ENCODE results near the gene MDM1. TPM values are rescaled to one million over a fixed set of nuclear protein-coding genes. Genes with fewer than 3 reads are reported as not detected.

Gene MDM1
- total and polyA plus RNA-seq, 4 donors, result 10.5 to 19.6 (median 13.8) TPM

DNA sequence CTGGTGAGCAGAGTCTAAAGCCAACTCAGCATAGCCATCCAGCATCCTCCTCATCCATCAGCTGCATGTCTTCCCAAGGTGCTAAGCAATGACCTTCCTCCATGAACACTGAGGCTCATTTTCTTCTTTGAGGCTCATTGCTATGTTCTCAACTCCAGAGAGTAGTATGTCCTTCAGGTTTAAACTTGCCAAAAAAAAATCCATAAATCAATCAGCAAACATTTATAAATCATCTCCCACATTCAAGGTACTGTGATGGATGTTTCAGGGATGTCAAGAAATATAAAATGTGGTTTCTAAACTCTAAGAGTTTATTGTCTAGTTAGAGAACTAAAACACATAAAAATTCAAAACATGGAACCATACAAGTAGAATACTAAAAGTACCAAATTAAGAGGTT, 29.8 kb upstream of the MDM1 start:
- H3K4me3 ChIP-seq (ENCODE audit: low read length in 2 of 2), result no peak overlapping the region
- no peak for DNase-seq
- H3K9me3 ChIP-seq (ENCODE audit: control insufficient read depth, low read length), result no peaks in the 10 kb centered on the region
- no peaks in the 10 kb centered on the region for H3K4me1 ChIP-seq (ENCODE audit: control insufficient read depth in 1 of 2, insufficient read depth in 2 of 2, low read length in 2 of 2)
- ATAC-seq (ENCODE audit: low FRiP score), result no peak
- intact Hi-C loops (cut with DNase I), result loop anchor here (10.0 kb wide), 2 partner anchors 253 to 443 kb away; partner anchors contain the start of genes MDM2 (in 1 of the 2) and RAP1B (in 1 of the 2)
- H3K27me3 ChIP-seq (ENCODE audit: control insufficient read depth in 1 of 2, insufficient read depth in 2 of 2, low read length in 1 of 2), result no peaks in the 10 kb centered on the region
- no peak overlapping the region for H3K27ac ChIP-seq (ENCODE audit: low read depth in 1 of 2, low read length in 2 of 2)
- H3K36me3 ChIP-seq (ENCODE audit: control insufficient read depth in 1 of 2, insufficient read depth in 2 of 2, low read length in 1 of 2), result no peaks in the 10 kb centered on the region

DNA sequence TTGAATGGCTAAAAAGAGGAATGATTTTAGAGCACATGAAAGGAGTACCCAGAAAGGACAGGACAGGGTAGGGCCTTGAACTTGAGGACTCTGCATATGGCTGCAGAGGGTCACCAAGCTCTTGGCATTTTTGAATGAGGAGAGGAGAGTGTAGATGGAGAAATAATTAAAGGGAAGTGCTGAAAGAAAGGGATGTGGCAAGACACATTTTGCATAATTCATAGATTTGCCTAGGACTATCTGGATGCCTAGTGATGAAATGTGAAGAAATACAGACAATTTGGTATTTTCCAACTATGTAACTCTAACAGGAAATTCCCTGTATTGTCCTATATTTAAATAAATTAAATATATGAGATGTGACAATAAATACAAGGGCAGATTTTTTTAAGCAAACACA, 27.5 kb upstream of the MDM1 start:
- DNase-seq (no peak), ATAC-seq (ENCODE audit: low FRiP score) (no peak)
- no peaks in the 10 kb centered on the region for H3K9me3 ChIP-seq (ENCODE audit: control insufficient read depth, low read length)
- H3K27ac ChIP-seq (ENCODE audit: low read depth in 1 of 2, low read length in 2 of 2), result no peak overlapping the region
- no peaks in the 10 kb centered on the region for H3K36me3 ChIP-seq (ENCODE audit: control insufficient read depth in 1 of 2, insufficient read depth in 2 of 2, low read length in 1 of 2)
- intact Hi-C loops (cut with DNase I), result loop anchor here (5.0 to 10.0 kb wide), 3 partner anchors 255 to 445 kb away; partner anchors contain the start of genes MDM2 (in 1 of the 2), NUP107 (in 1 of the 2) and RAP1B (in 1 of the 2)
- H3K4me3 ChIP-seq (ENCODE audit: low read length in 2 of 2), result no peak overlapping the region
- H3K4me1 ChIP-seq (ENCODE audit: control insufficient read depth in 1 of 2, insufficient read depth in 2 of 2, low read length in 2 of 2), result no peaks in the 10 kb centered on the region
- no peaks in the 10 kb centered on the region for H3K27me3 ChIP-seq (ENCODE audit: control insufficient read depth in 1 of 2, insufficient read depth in 2 of 2, low read length in 1 of 2)

DNA sequence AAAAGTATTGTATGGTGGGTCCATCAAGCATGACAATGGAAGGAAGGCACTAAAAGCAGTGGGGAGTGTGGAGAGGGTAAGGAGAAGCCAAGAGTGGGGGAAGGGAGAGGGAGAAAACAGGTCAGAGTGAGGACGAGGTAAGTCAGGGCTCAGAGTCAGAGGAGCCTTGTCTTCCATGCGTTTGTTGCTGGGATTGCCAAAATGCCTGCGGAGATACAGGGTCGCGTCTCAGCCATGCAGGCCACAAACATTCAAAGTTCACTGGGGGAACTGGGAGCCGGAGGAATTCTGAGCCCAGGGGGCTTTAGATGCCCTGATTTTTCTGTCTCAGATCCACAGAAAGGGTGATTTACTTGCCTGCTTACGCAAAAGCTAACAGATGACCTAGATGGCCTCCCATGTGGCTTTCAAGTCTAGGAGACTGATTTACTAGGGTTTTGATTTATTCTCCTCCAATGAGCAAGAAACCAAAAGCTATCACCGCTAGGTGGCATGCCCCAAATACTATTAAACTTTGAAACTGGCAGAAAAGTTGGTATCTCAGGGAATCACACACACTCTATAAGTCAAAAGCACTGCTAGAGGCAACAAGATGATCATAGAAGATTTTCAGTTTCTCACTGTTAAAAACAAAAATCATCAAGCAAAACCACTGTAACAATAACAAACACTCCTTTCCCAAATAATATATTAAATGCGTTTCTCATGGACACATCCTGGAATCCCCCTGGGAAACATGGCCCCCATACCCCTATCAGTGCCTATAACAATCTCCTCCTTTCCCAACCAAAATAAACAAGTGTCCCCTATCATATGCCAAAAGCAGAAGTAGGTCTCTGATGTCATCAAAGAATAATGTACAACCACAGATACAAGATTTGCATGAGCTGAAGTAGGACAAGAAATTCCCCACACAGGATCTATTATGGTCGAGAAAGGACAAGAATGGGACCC, 26.6 kb upstream of the MDM1 start:
- Histone ChIP-seq H3K36me3 (ENCODE audit: control insufficient read depth in 1 of 2, insufficient read depth in 2 of 2, low read length in 1 of 2) (no peaks in the 10 kb centered on the region), H3K27me3 (ENCODE audit: control insufficient read depth in 1 of 2, insufficient read depth in 2 of 2, low read length in 1 of 2) (no peaks in the 10 kb centered on the region), H3K9me3 (ENCODE audit: control insufficient read depth, low read length) (no peaks in the 10 kb centered on the region), H3K27ac (ENCODE audit: low read depth in 1 of 2, low read length in 2 of 2) (no peak overlapping the region), H3K4me3 (ENCODE audit: low read length in 2 of 2) (no peak overlapping the region), H3K4me1 (ENCODE audit: control insufficient read depth in 1 of 2, insufficient read depth in 2 of 2, low read length in 2 of 2) (no peaks in the 10 kb centered on the region)
- intact Hi-C loops (cut with DNase I), result loop anchor here in 1 of 2 donors (5.0 kb wide), 1 partner anchor 328 kb away; the partner anchor contains the start of gene NUP107
- ATAC-seq (ENCODE audit: low FRiP score) (peak; percentile 80), DNase-seq (peak in 1 of 2 donors; percentile 49)
- WGBS, 2 donors, result 31 to 33% methylated on average over 10 of the region's 10 CpGs

GRCh38 chr12:68356986-68357385, 24.8 kb upstream of the MDM1 start:
- H3K4me1 ChIP-seq (ENCODE audit: control insufficient read depth in 1 of 2, insufficient read depth in 2 of 2, low read length in 2 of 2), result no peaks in the 10 kb centered on the region
- no peak for ATAC-seq (ENCODE audit: low FRiP score)
- H3K36me3 ChIP-seq (ENCODE audit: control insufficient read depth in 1 of 2, insufficient read depth in 2 of 2, low read length in 1 of 2), result no peaks in the 10 kb centered on the region
- no peak overlapping the region for H3K4me3 ChIP-seq (ENCODE audit: low read length in 2 of 2)
- no peak for DNase-seq
- H3K9me3 ChIP-seq (ENCODE audit: control insufficient read depth, low read length), result no peaks in the 10 kb centered on the region
- 85 to 95% methylated on average over 1 of the region's 1 CpG for WGBS, 2 donors
- no peaks in the 10 kb centered on the region for H3K27me3 ChIP-seq (ENCODE audit: control insufficient read depth in 1 of 2, insufficient read depth in 2 of 2, low read length in 1 of 2)
- intact Hi-C loops (cut with DNase I), result loop anchor here in 1 of 2 donors (5.0 kb wide), 1 partner anchor 330 kb away; the partner anchor contains the start of gene NUP107
- no peak overlapping the region for H3K27ac ChIP-seq (ENCODE audit: low read depth in 1 of 2, low read length in 2 of 2)

DNA sequence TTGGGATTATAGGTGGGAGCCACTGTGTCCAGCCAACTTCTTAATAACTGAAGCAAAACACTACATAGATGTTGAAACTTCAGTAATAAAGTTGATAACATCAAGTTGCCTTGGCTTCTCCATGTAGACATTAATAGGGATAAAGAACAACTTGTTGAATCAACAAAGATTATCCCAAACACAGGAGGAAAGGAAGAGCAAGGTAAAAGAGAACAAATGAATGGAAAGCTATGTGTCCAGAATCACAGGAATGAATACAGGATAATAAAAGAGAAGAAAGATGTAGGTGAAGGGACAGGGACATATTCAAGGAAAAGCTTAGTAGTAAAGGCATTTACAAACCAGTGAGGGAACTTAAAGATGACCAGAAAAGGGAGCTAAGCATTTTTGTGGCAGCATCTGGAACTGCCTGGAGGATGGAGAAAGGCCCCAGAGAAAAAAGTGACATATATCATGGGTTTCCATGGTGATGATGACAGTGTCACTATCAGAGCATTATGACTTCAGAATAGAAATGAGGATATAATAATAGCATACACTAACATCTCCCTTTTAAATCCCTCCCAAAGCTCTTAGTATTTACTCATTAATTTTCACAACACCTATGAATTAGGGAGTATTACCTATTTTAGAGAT, 24.0 kb upstream of the MDM1 start:
- Histone ChIP-seq H3K4me3 (ENCODE audit: low read length in 2 of 2) (no peak overlapping the region), H3K9me3 (ENCODE audit: control insufficient read depth, low read length) (no peaks in the 10 kb centered on the region), H3K36me3 (ENCODE audit: control insufficient read depth in 1 of 2, insufficient read depth in 2 of 2, low read length in 1 of 2) (no peaks in the 10 kb centered on the region), H3K27me3 (ENCODE audit: control insufficient read depth in 1 of 2, insufficient read depth in 2 of 2, low read length in 1 of 2) (no peaks in the 10 kb centered on the region), H3K27ac (ENCODE audit: low read depth in 1 of 2, low read length in 2 of 2) (no peak overlapping the region), H3K4me1 (ENCODE audit: control insufficient read depth in 1 of 2, insufficient read depth in 2 of 2, low read length in 2 of 2) (no peaks in the 10 kb centered on the region)
- intact Hi-C loops (cut with DNase I), result loop anchor here in 1 of 2 donors (5.0 kb wide), 1 partner anchor 331 kb away; the partner anchor contains the start of gene NUP107
- no peak for DNase-seq
- ATAC-seq (ENCODE audit: low FRiP score), result no peak

- 57 to 67% methylated on average over 4 of the region's 4 CpGs for WGBS, 2 donors
- H3K4me3 ChIP-seq (ENCODE audit: low read length in 2 of 2), result no peak overlapping the region
- intact Hi-C loops (cut with DNase I), result loop anchor here in 1 of 2 donors (5.0 kb wide), 1 partner anchor 332 kb away; the partner anchor contains the start of gene NUP107
- no peak for DNase-seq
- no peak for ATAC-seq (ENCODE audit: low FRiP score)
- no peaks in the 10 kb centered on the region for H3K36me3 ChIP-seq (ENCODE audit: control insufficient read depth in 1 of 2, insufficient read depth in 2 of 2, low read length in 1 of 2)
- no peaks in the 10 kb centered on the region for H3K27me3 ChIP-seq (ENCODE audit: control insufficient read depth in 1 of 2, insufficient read depth in 2 of 2, low read length in 1 of 2)
- H3K9me3 ChIP-seq (ENCODE audit: control insufficient read depth, low read length), result no peaks in the 10 kb centered on the region
- H3K4me1 ChIP-seq (ENCODE audit: control insufficient read depth in 1 of 2, insufficient read depth in 2 of 2, low read length in 2 of 2), result peaks cover 0 to 2% of the 10 kb centered on the region in 2 donors
- no peak overlapping the region for H3K27ac ChIP-seq (ENCODE audit: low read depth in 1 of 2, low read length in 2 of 2)
Observed at GRCh38 chr12:68354977-68355541, 22.9 kb upstream of the MDM1 start.

GRCh38 chr12:68352067-68352466, 19.9 kb upstream of the MDM1 start:
- H3K4me3 ChIP-seq (ENCODE audit: low read length in 2 of 2), result no peak overlapping the region
- H3K4me1 ChIP-seq (ENCODE audit: control insufficient read depth in 1 of 2, insufficient read depth in 2 of 2, low read length in 2 of 2), result peaks cover 0 to 2% of the 10 kb centered on the region in 2 donors
- no peaks in the 10 kb centered on the region for H3K36me3 ChIP-seq (ENCODE audit: control insufficient read depth in 1 of 2, insufficient read depth in 2 of 2, low read length in 1 of 2)
- no peak overlapping the region for H3K27ac ChIP-seq (ENCODE audit: low read depth in 1 of 2, low read length in 2 of 2)
- H3K27me3 ChIP-seq (ENCODE audit: control insufficient read depth in 1 of 2, insufficient read depth in 2 of 2, low read length in 1 of 2), result no peaks in the 10 kb centered on the region
- no peaks in the 10 kb centered on the region for H3K9me3 ChIP-seq (ENCODE audit: control insufficient read depth, low read length)
- no peak for DNase-seq
- intact Hi-C loops (cut with DNase I), result no loop called here
- WGBS, 2 donors, result 80 to 86% methylated on average over 2 of the region's 2 CpGs
- no peak for ATAC-seq (ENCODE audit: low FRiP score)

DNA sequence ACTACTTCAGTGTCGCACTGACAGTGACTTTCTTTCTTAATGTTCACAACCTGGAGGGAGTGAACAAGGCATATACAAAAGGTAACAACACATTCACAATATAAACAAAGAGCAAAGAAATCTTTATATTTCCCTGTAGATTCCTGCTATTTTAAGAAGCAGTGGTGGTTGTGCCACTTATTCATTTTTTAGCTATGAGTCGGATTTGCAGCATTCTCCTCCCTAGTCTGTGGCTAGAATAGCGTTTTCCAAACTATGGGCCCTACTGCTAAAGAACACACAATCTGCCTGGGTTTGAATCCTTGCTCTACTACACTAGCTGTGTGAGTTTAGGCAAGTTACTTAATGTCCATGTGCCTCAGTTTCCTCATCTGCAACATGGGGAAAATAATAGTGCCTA, 18.6 kb upstream of the MDM1 start:
- DNase-seq, result no peak
- Histone ChIP-seq H3K9me3 (ENCODE audit: control insufficient read depth, low read length) (no peaks in the 10 kb centered on the region), H3K27me3 (ENCODE audit: control insufficient read depth in 1 of 2, insufficient read depth in 2 of 2, low read length in 1 of 2) (no peaks in the 10 kb centered on the region), H3K36me3 (ENCODE audit: control insufficient read depth in 1 of 2, insufficient read depth in 2 of 2, low read length in 1 of 2) (no peaks in the 10 kb centered on the region), H3K4me1 (ENCODE audit: control insufficient read depth in 1 of 2, insufficient read depth in 2 of 2, low read length in 2 of 2) (peaks cover 0 to 2% of the 10 kb centered on the region in 2 donors), H3K4me3 (ENCODE audit: low read length in 2 of 2) (no peak overlapping the region), H3K27ac (ENCODE audit: low read depth in 1 of 2, low read length in 2 of 2) (no peak overlapping the region)
- WGBS, 2 donors, result 35 to 44% methylated on average over 3 of the region's 3 CpGs
- ATAC-seq (ENCODE audit: low FRiP score), result no peak
- intact Hi-C loops (cut with DNase I), result no loop called here

Measured in aorta (tissue), 5 donors.